Femur (tissue), 1 donor: ENCODE data around the gene ALDOA.

Source experiments
- DNase-seq: peaks from one replicate; pipeline ENCODE4 v3.0.0-alpha.2; 2017

The ALDOA gene

DNA sequence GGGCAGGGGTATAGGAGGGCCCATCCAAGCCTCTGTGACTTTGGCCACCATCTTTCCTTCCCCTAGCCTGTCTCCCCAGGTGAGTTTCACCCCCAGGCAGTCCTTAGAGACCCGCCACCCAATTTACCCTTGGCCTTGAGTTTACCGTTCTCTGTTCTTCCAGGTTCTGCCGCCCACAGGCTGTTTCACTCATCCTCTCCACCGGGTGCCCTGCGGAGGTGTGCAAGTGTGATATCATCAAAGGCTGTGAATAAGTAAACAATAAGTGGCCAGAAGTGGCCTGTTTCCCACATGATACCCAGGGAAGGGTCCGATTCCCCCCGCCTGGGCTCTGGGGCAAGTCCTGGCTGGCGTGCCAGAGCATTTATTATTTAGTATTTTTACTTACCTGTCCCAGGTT, 19.4 kb upstream of the ALDOA start:
- no peak for DNase-seq

DNA sequence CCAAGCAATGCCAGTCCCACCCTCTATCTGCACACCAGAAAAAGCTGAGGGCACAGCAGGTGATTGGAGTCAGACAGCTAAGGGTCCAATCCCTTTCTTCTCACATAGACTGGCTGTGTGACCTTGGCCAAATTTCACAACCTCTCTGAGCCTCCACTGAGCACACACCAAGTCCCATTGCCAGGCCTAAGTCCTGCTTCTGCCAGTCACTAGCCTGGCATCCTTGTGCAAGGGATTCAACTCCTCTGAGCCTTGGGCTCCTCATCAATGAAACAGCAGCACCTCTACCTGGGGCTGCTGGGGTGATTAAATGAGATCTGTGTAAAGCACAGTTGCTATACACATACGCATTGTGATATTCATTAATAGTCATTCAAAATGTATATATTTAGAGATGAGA, 19.0 kb upstream of the ALDOA start:
- no peak for DNase-seq

- DNase-seq = no peak
Observed at GRCh38 chr16:30049871-30050270, 15.7 kb upstream of the ALDOA start.

GRCh38 chr16:30051518-30051917, 14.0 kb upstream of the ALDOA start:
- no peak for DNase-seq

DNA sequence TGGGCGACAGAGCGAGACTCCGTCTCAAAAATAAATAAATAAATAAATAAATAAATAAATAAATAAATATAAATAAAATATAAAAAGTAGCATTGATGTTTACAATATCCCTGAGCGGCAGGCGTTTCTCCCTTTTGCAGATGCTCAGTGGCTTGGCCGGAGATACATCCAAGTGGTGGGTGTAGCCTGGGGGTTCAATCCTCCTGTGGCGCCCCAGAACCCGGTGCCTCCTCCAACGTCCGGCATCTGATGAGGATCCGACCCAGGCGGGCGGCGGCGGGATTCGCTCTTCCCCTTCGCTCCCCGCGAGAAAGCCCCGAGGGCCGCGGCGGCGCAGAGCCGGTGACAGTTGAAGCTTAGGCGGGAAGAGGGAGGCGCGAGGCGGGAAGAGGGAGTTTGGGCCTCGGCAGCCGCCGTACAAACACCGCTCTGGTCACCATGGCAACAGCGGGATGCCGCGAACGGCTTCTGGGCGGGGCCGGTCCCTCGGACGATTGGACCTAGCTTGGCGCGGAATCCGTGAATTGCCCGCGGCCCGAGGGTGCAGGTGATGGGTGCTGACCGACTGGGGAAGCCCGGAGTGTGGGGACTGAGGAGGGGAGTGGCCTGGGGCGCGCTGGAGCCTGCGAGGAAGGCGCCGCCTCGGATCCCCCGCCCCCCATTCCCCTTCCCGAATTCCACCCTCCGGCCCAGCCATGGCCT, 12.7 kb upstream of the ALDOA start:
- peak; percentile 95 for DNase-seq

DNA sequence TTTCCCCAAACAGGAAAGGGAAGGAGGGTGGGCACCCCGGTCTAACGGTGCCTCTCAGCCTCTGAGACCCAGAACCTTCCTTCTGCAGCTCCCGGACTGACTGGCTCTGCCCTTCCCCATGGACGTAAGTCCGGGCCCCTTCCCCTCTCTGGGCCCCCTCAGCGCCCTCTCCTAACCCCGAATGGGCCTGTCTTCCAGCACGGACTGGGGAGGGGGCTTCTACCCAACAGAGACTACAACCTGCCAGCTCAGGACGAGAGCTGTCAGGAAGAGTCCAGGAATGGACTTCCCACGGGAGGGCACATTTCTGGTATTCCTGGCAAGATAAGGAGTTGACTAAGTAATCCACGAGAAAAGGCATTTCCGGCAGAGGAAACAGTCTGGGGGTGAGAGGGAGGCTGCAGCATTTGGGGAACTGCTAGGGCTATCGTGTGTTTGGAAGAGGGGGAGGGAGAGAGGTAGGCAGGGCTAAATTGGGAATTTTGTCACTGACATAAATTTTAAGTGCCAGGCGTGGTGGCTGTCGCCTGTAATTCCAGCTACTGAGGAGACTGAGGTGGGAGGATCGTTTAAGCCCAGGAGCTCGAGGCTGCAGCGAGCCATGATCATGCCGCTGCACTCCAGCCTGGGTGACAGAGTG, 12.1 kb upstream of the ALDOA start:
- DNase-seq = no peak

GRCh38 chr16:30054451-30054850, 11.1 kb upstream of the ALDOA start:
- no peak for DNase-seq

DNA sequence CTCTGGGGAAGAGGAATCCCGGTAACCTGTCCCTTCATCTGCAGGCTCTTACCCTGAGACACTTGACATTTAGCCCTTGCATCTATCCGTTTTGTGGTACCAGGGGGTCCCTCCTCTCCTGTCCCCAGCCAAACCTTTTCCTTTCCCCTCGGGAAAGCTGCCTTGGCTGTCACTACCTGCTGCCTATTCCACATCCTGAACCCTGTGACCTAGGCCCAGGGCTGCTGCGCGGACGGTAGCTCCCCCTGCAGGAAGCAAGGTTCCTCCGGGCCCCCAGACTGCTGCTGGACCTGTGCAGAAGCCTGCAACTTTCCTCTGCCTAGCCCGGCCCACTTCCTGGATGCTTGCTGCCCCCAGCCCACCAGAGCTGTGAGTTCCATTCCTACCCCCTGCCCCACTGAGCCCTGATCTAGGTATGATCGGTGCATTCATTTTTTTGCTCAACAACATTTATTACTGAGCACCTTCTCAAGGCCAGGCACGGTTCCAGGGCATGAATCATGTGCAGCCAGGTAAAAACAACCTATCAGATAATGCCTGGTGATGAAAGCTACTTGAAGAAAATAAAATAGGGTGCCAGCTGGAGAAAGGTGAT, 10.5 kb upstream of the ALDOA start:
- DNase-seq = no peak

- DNase-seq = no peak
Observed at GRCh38 chr16:30060346-30060745, 5.2 kb upstream of the ALDOA start.

GRCh38 chr16:30060836-30061554, 4.6 kb upstream of the ALDOA start:
- DNase-seq = peak; percentile 76

- DNase-seq = no peak
Observed at GRCh38 chr16:30063278-30063892, 2.2 kb upstream of the ALDOA start.

GRCh38 chr16:30063893-30064728, 1.4 kb upstream of the ALDOA start:
- DNase-seq = peak; percentile 85

DNA sequence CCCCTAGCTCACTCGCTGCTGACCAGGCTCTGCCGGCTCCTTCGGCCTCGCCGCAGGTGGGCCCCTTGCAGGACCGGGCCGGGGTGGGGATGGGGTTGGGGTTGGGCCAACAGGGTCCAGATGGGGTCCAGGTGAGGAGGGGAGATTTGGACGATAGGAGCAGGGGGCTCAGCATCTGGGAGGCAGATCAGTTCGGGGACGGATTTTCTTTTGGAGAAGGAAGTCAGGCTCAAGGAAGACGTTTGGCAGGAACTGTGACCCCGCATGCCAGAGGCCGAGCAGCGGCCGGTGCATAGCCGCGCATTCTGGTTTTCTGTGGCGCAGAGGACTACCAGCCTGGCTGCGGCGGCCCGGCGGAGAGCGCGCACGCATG, 845 bp upstream of the ALDOA start:
- DNase-seq = no peak

- no peak for DNase-seq
Observed at GRCh38 chr16:30065943-30066760, 592 bp downstream of the ALDOA start.

DNA sequence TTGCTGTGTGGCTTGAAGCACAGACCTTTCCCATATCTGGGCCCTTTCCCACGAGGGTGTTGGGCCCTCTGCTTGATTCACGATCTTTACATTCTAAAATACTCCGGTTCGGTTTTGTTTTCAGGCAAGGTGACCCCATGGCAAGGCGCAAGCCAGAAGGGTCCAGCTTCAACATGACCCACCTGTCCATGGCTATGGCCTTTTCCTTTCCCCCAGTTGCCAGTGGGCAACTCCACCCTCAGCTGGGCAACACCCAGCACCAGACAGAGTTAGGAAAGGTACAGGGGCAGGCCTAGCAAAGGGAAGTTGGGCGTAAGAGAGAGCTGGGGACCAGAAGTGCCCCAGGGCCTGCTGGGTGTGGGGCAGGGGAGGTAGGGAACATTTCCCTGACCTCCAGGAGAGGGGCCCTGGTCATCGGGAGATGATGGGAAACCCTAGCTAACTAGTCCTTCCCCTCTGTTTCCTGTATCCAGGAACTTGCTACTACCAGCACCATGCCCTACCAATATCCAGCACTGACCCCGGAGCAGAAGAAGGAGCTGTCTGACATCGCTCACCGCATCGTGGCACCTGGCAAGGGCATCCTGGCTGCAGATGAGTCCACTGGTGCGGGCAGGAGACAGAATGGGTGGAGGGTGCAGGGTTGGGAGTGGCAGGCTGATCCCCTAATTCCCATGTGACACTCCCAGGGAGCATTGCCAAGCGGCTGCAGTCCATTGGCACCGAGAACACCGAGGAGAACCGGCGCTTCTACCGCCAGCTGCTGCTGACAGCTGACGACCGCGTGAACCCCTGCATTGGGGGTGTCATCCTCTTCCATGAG, 1.4 kb downstream of the ALDOA start:
- DNase-seq = peak; percentile 61

GRCh38 chr16:30067584-30067916, 2.0 kb downstream of the ALDOA start:
- DNase-seq = no peak

DNA sequence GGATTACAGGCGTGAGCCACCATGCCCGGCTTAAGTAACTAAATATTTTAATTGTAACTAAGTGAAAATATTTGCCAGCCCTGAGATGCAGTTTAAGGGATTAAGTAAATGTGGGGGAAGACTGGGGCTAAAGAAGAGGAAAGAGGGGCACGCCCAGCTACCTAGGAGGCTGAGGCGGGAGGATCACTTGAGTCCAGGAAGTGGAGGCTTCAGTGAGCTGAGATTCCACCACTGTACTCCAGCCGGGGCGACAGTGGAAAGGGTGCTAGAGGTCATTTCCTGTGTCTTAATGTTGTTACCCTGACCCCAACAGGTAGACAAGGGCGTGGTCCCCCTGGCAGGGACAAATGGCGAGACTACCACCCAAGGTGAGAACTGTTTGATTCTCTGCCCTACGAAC, 2.8 kb downstream of the ALDOA start:
- no peak for DNase-seq

GRCh38 chr16:30068750-30069610, 3.4 kb downstream of the ALDOA start:
- DNase-seq = no peak

DNA sequence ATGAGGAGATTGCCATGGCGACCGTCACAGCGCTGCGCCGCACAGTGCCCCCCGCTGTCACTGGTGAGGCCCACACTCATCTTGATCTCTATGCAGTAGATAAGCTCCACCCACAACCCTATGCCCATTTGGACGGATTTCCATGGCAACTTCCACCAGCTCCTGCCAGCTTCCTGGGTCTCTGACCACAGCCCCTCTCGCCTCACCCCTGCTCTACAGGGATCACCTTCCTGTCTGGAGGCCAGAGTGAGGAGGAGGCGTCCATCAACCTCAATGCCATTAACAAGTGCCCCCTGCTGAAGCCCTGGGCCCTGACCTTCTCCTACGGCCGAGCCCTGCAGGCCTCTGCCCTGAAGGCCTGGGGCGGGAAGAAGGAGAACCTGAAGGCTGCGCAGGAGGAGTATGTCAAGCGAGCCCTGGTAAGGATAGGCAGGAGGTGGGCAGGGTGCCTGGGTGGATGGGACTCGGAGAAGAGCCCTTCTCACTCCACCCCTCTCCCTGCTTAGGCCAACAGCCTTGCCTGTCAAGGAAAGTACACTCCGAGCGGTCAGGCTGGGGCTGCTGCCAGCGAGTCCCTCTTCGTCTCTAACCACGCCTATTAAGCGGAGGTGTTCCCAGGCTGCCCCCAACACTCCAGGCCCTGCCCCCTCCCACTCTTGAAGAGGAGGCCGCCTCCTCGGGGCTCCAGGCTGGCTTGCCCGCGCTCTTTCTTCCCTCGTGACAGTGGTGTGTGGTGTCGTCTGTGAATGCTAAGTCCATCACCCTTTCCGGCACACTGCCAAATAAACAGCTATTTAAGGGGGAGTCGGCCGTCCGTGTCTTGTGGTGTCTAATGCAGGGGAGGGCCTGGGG, 4.3 kb downstream of the ALDOA start:
- DNase-seq = no peak
